ENCODE data around the gene ADAM33.

ADAM33 gene

DNA sequence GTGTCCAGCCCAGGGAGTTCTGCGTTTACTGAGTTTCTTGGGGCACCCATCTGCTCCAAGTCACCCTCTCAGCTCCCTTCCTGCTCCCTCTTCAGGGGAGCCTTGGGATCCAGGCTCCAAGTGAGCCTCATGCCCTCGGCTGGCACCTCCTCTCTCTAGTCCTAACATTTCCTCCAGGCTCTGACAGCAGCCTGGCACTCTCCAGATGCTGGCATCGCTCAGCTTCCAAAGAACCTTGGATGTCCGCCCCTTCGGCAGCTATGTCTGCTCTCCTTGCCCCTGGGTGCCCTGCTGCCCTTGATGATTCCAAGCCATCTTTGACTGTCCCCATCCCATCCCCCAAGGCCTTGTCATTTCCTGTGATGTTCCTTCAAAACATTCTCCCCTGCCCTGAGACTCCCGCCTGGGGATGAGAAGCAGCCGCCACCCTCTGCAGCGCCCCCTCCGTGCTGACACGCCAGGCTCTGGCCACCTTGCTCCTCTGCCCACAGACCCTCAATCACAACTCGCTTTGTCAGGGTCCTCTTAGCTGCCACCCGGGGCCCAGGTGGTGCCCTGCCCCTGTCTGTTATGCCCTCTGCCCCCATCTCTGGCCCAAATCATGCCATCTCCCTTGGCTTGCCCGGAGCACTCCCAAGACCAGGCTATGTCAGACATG, 12.0 kb downstream of the ADAM33 start:
- no peak for DNase-seq (ENCODE audit: low read depth in 2 of 2)

DNA sequence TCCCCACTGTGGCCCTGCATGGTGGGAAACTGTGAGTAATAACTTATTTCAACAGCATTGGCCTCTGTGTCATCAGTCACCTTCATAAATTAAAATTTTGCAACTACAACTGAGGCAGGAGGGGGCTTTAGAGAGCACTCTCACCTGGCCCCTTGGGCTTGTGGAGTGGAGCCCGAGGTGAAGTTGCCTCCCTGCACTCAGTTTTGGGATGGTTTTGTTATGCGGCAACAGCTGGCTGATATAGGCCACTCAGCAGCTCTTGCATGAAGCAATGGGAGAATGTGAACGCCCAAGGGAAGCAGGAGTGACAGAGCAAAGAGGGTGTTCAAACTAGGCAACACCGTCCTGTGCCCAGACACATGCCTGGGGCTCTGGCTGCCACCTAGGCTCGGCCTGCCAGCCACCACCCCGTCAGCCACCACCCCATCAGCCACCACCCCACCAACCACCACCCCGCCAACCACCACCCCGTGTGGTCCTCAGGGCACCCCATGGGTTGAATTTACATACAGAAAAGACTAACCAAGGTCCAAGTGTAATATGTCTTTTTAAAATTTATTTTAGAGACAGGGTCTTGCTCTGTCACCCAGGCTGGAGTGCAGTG, 14.3 kb downstream of the ADAM33 start:
- no peak for DNase-seq (ENCODE audit: low read depth in 2 of 2)

DNA sequence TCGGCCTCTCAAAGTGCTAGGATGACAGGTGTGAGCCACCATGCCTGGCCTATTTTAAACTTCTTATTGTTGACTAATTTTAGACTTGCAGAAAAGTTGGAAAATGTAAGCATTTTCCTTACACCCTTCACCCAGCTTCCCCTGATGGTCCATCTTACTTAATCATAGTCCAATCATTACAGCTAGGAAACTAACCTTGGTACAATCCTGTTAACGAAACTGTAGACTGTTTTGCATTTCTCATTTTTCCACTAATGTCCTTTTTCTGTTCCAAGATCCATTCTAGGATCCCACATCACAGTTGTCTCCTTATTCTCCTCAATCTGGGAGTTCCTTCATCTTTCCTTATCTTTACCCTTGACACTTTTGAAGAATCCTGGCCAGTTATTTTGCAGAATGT, 18.0 kb downstream of the ADAM33 start:
- DNase-seq (ENCODE audit: low read depth in 2 of 2), result no peak

DNA sequence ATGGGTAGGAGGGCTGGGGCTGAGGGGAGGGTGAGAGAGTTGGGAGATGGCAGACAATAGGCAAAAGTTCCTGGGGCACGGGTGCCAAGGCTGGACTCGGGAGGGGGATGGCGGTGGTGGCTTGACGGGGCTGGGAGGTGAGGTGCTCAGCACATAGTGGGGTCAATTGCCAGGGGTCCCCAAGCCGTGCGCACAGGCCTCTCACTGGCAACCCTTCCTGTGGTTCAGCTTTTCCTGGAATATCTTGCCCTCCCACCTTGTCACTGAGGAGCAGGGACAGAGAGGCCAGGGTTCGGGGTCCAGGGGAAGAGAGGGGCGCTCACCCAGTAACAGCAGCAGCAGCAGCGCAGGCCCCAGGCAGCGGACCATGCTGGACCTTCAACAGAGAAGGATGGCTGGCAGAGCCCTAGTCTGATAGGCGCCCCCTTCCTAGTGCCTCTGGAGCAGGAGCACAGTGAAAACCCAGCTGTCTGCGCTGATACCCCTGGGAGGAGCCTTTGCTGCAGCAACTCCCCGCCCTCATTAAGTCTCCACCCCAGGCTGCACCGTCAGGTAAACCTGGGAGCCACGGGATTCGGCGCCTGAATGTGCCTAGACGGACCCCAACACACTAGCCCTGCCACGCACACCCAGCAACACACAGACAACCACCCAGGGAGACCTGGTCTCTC, 18.6 kb downstream of the ADAM33 start, which contains the start of gene GFRA4:
Gene GFRA4, minus strand, starts transcription at position 369 of the 671 bp plus-strand sequence. Its CDS starts 0 bp downstream, at position 369.
- DNase-seq (ENCODE audit: low read depth in 2 of 2), result no peak

DNA sequence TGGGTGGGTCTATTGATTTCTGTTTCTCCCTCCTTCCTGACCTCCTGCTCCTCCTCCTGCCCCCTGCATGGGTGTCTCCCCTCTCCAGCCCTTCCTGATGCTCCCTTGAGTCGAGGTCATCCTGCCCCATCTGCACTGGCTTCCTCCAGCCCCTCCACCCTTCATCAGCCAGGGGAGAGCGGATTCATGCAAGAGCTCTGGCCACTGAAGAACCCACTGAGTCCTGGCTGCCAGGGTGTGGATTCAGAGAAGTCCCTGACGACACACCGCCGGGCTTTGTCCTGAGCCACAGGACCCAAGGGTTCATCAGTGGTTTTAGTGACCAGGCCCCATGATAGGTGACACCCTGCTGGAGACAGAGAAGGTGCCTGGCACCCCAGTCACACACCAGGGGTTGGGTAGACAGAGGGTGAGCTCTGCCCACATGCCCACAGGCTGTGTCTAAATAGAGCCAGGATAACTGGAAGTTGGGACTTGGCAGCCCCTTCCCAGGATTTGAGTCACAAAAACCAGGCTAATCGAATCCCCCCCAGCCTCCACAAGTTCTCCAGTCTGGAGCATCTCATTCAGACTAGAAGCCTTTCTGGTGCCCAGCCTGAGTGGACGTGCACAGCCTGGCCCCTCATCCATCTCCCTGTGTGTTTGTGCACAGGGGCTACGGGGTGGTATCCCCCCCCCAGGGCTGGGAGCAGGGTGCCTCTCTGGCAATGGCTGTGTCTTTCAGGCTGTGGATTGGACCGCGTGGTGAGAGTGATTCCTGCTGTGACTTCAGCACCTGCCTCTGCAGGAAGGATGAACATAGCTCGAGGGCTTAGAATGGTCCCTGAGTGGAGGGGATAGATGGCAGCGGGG, 19.8 kb downstream of the ADAM33 start:
- DNase-seq (ENCODE audit: low read depth in 2 of 2), result no peak

DNA sequence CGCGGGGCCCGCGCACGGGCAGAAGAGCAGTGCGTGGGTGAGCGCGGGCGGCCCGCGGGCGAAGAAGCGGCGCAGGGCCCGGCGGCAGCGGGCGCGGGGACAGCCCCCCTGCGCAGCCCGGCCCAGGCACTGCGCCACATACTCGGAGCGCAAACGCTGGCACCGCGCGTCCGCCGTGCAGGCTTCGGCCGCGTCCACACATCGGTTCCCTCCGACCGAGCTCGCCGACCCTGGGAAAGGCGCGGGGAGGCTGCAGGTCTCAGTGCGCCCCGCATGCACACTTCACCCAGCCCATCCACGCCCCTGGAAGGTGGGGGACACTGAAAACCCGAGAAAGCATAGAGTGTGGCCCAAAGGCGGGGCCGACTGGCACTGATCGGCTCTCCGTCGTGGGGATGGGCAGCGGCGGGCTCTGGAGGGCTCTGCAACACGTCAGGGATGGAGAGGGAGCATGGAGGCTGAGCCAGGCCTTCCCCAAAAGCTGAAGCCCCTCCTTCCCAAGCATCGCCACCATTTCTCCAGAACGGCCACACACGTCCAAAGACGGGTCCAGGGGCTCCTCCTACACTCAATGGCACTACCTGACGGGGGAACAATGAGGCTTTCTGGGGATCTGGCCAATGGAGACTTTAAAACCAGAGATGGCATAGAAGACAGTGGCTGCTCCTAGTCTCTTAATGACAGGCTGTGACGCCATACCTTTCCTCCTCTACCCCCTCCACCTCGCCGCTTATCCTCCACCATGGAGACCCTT, 20.6 kb downstream of the ADAM33 start:
- DNase-seq (ENCODE audit: low read depth in 2 of 2), result no peak

DNA sequence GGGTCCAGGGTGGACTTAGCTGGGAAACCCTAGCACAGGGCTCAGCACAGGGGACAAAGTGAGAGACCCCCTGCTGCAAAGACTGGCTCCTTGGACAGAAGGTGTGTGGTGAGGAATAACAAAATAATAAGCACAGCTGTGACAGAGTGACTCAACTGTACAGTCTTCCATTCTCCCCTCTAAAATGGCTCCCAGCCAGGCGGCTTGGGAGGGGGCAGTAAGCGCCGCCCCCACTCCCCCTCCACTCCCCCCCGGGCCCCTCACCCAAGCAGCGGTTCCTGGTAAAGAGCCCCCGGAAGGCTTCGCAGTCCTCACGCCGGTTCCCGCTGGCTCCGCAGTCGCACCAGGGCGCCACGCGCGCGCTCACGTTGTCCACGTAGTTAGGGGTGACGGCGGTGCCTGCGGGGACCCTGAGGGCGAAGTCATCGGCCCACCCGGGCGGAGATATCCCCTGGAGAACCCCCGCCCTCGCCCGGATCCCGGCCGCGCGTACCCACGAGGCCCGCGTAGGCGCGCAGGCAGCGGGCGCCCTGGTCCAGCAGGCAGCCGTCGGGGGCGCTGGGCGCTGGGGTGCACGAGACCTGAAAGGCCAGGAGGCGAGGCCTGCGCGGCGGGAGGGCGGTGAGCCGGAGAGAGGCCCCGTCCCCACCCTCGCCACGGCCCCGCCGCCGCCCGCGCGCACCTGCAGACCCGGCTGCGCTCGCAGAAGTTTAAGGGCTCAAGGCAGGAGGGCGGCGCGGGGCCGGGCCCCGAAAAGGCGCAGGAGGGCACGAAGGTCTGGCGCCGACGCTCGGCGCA, 21.3 kb downstream of the ADAM33 start:
- DNase-seq (ENCODE audit: low read depth in 2 of 2), result no peak

DNA sequence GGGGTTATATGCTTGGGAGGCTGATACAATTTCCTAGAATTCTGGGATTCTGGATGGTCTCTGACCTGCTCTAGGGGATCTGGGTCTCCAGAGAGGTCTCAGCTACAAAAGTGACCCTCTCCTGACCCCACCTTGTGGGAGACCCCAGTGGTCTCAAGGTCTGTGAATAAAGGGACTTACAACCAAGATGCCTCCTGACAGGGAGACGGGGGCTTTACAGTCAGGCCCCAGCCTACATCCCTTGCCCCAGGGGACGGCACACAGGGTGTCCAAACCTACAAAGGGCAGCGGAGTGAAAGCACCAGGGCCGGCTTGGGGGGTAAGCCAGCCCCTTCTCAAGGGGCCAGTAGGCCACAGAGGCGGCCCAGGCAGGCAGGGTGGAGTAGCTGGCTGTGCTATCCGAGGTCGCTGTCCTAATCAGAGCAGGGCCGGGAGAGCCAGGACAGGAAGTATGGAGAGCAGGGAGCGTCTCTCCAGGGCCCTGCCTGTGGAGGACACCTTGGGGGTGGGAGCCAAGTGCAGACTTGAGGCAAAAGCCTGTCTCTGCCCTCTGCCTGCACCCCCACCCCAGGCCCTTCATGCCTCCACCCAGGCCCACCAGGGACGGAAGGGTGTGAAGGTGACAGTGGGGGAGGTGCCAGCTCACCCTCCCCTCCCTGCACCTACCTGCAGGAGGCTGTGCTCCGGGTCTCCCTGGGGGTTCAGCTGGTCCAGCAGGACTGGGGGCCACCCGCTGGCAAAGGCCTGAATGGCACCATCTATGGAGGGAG, 22.1 kb downstream of the ADAM33 start:
- DNase-seq (ENCODE audit: low read depth in 2 of 2), result no peak

DNA sequence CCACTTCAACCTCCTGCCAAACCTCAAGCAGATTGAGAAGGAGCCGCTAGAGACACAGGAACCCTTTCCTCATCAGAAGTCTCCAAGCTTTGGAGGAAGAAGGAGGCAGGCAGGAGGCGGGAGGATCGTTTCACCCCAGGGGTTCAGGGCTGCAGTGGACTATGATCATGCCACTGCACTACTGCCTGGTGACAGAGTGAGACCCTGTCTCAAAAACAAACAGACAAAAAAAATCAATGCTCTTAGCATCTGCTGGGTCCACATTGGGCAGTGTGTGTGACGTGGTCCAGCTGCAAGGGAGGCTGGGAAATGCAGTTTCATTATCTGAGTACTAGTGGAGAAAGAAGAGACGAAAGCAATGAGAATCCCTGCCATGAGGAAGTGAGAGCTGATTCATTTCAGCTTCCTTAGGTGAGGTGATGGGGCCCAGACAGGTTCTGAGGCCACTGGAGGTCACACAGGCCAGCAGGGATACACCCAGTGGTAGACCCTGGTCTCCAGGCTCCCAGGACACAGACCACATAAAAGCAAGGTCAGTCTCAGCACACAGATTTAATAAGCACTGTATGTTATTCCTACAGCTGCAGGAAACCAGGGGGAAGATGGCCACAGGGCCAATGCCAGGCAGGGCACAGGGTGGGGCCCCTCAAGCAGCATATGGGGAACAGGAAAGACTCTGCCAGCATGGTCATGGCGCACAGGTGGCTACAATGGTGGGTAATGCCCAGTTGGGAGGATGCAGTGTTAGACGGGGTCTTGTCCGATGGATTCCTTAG, 22.9 kb downstream of the ADAM33 start:
- DNase-seq (ENCODE audit: low read depth in 2 of 2), result no peak

DNA sequence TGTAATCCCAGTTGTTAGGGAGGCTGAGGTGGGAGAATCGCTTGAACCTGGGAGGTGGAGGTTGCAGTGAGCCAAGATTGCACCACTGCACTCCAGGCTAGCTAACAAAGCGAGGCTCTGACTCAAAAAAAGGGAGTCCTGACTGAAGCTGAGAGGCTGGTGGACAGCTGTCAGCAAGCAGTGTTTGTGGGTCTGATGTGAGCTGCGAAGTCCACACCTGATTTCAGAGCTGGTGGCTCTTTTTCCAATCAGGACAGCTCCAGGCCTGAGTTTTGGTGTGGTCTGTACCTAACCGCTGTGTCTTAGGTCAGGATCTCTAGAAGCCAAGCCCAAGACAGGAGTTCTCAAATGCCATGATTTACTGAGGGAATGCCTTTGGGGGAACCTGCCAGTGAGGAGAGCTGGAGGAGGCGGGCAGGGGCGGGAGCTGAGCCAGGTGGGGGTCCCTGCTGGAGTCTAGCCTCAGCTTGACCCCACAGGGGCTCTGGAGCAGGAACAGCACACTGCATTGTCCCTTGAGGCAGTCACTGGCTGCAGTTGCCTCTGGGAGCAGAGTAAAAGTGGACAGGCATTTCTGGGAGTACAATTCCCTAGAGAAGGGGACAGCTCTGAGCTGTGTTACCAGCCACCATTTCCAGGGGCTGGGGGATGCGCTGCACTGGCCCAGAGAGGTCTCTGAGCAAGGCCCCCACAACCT, 23.6 kb downstream of the ADAM33 start:
- DNase-seq (ENCODE audit: low read depth in 2 of 2), result no peak

DNA sequence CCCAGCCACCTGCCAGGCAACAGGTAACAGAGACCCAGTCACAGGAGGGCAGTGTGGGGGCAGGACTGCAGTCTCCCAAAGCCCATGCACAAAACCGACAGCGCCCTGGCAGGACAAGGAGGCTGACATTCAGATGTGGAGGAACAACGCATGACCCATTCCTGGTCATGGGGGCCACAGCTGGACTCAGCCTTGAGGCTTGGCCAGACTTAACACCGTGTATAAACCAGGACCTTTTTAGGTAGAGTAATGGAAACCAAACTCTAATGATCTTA, 26.7 kb downstream of the ADAM33 start:
- DNase-seq (ENCODE audit: low read depth in 2 of 2), result no peak

DNA sequence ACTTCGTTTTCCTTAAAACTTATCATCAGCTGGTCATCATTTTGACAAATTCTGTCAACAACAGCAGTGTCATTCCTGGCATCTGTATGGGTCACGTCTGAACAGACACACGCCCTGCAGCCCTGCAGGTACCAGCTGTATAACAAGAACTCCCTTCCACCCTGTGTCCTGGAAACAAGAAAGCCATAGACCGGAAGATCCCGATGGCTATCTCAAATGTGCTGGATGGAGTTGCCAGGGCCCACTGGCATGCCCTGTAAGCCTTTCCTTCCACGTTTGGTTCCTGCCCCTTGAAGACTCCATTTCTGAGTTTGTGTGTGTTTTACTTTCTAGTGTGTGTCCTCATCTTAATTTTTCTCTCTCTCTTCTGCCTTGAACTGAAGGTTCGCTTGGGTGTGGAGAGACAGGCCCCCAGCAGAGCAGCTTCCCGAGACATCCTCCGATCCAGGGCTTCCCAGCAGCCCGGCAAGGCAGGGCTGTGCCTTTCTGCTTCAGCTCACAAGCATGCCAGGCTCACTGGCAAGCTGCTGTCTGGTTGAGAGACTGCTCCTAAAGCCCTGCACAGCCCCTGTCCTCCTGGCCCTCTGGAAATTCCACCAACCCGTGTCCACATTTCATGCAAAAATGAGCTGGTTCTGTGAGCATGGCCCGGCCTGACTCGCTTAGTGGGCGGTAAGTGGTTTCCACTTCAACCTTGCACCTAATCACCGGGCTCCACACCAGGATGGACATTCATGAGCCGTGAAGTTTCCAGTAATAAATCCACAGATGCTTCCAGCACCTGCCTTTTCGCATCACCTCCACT, 27.3 kb downstream of the ADAM33 start:
- DNase-seq (ENCODE audit: low read depth in 2 of 2), result no peak

DNA sequence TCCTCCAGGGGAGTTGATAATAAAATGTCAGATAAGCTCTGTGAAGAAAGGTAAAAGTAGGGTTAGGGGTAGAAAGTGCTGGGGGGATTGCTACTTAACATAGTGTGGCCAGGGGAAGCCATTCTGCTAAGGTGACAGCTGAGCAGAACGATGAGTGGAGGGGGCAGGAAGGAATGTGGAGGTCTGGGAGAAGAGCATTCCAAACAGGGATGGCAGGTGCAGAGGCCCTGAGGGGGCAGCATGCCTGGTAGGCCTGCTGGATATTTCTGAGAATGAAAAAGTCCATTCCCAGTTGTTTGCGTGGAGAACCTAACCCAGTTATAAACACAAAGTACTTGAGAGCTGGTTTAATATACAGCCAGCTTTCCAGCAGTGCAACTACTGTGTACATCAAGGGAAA, 27.9 kb downstream of the ADAM33 start:
- DNase-seq (ENCODE audit: low read depth in 2 of 2), result no peak

DNA sequence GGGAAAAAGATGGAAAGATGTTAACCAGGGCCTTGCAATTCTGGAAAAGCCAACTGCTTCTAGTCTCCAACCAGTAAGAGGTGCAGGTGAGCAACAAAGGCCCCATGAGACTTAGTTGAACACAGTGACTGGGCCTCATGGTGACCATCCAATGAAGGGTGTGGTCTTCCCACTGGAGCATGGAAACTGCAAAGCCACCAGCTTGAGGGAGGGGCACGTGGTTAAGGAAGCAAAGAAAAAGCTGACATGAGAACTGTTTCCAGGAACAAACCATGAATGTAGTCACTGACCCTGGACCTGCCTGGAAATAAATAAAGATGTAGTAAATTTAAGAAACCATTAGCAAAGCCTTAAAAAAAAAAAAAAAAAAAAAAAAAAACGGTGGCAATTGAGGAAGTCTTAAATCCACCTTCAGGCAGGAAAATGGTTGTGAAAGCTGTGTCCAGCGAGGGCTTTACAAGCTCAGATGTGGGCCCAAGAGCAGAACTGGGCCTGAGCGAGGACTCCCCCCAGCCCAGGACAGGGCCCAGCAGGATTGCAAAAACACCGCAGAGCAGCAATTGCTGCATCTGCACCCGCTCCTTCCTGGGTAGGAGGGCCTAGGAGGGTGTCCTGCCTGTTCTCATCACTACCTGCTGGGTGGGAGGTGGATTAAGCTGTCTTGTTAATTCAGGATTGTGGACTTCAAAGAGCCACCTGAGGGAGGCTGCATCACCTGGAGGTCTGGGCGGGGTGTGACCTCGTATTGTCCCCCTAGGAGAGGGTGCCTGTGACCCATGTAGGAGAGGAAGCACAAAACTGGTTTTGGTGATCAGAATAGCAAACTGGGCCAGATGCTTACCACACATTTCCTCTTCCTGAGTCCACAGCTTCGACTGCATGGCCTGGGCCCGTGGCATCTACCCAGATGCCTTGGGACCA, 28.9 kb downstream of the ADAM33 start:
- DNase-seq (ENCODE audit: low read depth in 2 of 2), result no peak

DNA sequence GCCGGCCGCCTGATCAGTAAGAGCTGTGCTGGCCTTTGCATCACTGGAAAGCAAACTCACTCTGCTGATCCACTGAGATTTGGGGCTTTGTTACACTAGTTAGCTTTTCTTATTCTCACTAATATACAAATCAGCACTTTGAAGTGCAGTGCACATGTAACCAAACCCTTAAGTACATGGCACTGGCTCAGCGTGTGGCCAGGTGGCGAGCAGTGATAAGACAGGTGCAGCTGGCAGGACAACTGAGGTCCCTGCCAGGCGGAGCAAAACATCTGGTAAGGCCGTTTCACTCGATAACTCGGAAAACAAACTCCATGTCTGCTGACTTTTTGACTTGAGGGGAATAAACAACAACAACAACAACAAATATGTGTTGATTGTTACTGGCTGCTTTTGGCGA, 29.6 kb downstream of the ADAM33 start:
- no peak for DNase-seq (ENCODE audit: low read depth in 2 of 2)

DNA sequence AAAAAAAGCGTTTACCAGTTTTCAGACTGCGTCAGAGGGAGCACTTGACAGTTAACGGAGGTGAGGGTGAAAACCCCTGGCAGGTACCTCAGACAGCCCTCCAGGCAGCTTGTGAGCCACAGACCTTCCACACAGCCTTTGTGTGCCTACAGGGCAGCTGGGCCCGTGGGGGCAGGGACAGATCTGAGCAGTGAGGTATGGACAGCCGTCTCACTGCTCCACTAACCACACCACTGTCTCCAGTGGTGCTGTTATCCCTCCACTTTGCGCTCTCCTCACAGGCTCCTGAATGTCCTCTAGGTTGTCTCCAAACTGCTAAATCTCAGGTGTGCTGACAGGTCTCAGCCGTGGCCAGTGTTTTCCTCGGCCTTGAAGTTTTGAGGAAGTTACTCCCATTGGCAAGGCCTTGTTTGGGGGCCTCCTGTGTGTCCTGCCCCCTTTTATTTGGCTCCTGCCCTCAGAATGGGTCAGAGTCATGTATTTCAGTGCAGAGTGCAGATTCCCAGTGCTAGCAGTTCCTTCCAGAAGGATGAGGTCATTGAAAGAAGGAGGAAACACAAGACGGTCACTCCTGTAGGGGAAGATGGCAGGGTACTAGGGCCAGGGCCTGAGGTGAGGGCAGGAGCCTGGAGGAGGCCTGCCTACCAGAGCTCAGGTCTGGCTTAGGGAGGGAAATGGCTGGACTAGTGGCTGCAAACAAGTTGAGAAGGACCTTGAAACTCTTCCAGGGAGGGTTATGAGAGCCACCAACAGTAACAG, 30.4 kb downstream of the ADAM33 start:
- DNase-seq (ENCODE audit: low read depth in 2 of 2), result no peak

Data from stimulated activated CD8-positive, alpha-beta memory T cell treated with anti-CD3 and anti-CD28 coated beads, Interleukin-7, amount 100 ng/mL, for 1 hour (primary cell).